ENCODE measurements around the gene SORCS3. TPM values are rescaled to one million over a fixed set of nuclear protein-coding genes. Genes with fewer than 3 reads are reported as not detected.

The SORCS3 gene
- total RNA-seq, 1 experiment from 2014 or later: 0.04 TPM

DNA sequence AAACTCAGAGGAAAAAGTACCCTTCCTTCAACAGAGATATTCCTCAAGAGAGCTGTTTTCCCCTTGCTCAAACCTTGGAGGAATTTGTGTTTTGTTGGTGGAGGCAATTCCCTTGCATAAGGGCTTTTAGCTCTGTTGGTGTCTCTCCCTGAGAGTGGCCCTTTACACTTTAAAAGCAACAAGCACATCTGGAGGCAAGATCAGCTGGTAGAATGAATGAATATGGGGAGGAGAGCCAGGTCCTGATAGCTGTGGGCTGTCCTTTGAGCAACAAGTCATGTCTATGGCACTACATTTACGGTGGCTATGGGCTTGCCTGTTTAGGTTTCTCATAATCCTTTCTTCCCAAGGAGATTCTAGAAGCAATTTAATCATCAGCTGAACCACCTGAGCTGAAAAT, 384.0 kb downstream of the SORCS3 start:
- no peaks in the 10 kb centered on the region for H4K20me1 ChIP-seq (ENCODE audit: control insufficient read depth, insufficient read depth, insufficient read length)
- no peak overlapping the region for H2AK5ac ChIP-seq (ENCODE audit: insufficient read length, low read length)
- H3K18ac ChIP-seq (ENCODE audit: insufficient read length, low read depth, low read length): no peak overlapping the region
- no peak overlapping the region for H4K8ac ChIP-seq (replicated peaks; ENCODE audit: insufficient read length, low read depth, low read length)
- H3K4me2 ChIP-seq (ENCODE audit: insufficient read depth, insufficient read length, low read length): no peak overlapping the region
- H2BK20ac ChIP-seq (ENCODE audit: low read depth, low read length, poor library complexity, severe bottlenecking): no peak overlapping the region
- H3K9me3 ChIP-seq (ENCODE audit: control insufficient read depth, low read depth, low read length): no peaks in the 10 kb centered on the region
- H3K79me1 ChIP-seq (ENCODE audit: insufficient read depth, low read depth, low read length, poor library complexity, severe bottlenecking): no peaks in the 10 kb centered on the region
- H3T11ph ChIP-seq (ENCODE audit: low read length): no peak overlapping the region
- H3K23ac ChIP-seq (ENCODE audit: insufficient read length, low read depth, low read length): no peak overlapping the region
- Mint-ChIP-seq H3K4me1 (peaks cover 33 to 42% of the 10 kb centered on the region in 2 experiments), H3K36me3 (ENCODE audit: insufficient read depth in 1 of 3, low read depth in 3 of 3) (peaks cover 0 to 1% (median 0%) of the 10 kb centered on the region in 3 experiments; a peak in 1 of 7 replicates), H3K9me3 (no peaks in the 10 kb centered on the region; a peak in 1 of 5 replicates), H3K27ac (peak overlapping the region in 1 of 3 experiments; percentile 93; a peak in 2 of 7 replicates), H3K27me3 (ENCODE audit: low read depth) (peaks cover 4% of the 10 kb centered on the region; the same call in 1 of the 2 replicates), H3K4me3 (no peak overlapping the region)
- no peak overlapping the region for H3K27ac ChIP-seq (ENCODE audit: insufficient read length, low read depth, low read length)
- no peak overlapping the region for H3K9ac ChIP-seq (ENCODE audit: extremely low read depth, insufficient read length, low read length)
- TF ChIP-seq CTCF (conservative IDR thresholded peaks at IDR 0.05): no peak
- H3K23me2 ChIP-seq (ENCODE audit: insufficient read length, low read depth, low read length, poor library complexity, severe bottlenecking): no peaks in the 10 kb centered on the region
- no peak overlapping the region for H2AFZ ChIP-seq (ENCODE audit: low read length)
- H3K27me3 ChIP-seq (ENCODE audit: insufficient read depth, low read length): no peaks in the 10 kb centered on the region
- H2BK12ac ChIP-seq (ENCODE audit: insufficient read length, low read depth, low read length): no peak overlapping the region
- no peak overlapping the region for H3K14ac ChIP-seq (ENCODE audit: insufficient read depth, low read length)
- H3K4ac ChIP-seq (ENCODE audit: low read depth, low read length): no peak overlapping the region
- no peak overlapping the region for H2BK120ac ChIP-seq (ENCODE audit: low read depth, low read length, poor library complexity, severe bottlenecking)
- H3K4me1 ChIP-seq (ENCODE audit: insufficient read depth, low read length): peaks cover 9% of the 10 kb centered on the region; the same call in 1 of the 2 replicates
- no peak overlapping the region for H3K56ac ChIP-seq (ENCODE audit: insufficient read length, low read depth, low read length)
- no peak overlapping the region for H2BK15ac ChIP-seq (ENCODE audit: low read depth, low read length)
- no peak for DNase-seq
- no peak overlapping the region for H4K91ac ChIP-seq (ENCODE audit: insufficient read length, low read depth, low read length)
- H2BK5ac ChIP-seq (ENCODE audit: insufficient read length, low read length): no peak overlapping the region
- no peaks in the 10 kb centered on the region for H3K79me2 ChIP-seq (ENCODE audit: insufficient read depth, low read length)
- WGBS (ENCODE audit: extremely low coverage, insufficient read length, low lambda C conversion rate): no CpG with 5 or more reads among the region's 1 CpG
- no peak overlapping the region for H4K5ac ChIP-seq (ENCODE audit: insufficient read length, low read depth, low read length)

Measured in H9 (cell line).